Upper lobe of right lung (tissue), 1 donor: Measurements from ENCODE around the gene MLLT10. TPM values are rescaled to one million over a fixed set of nuclear protein-coding genes. Genes with fewer than 3 reads are reported as not detected.

Experiments
- ATAC-seq: fragments of 200-7000 bp; cut with Tn5 transposase; one replicate; pipeline ENCODE4 v1.9.1; 2020; ENCODE audit warnings: mild to moderate bottlenecking, moderate library complexity
- DNase-seq: peaks from one replicate; pipeline ENCODE4 v3.0.0-alpha.2; 2020
- H3K27ac ChIP-seq: fragments of 200-600 bp; one replicate; pipeline ENCODE4 v1.8.0; 2022
- H3K27me3 ChIP-seq: fragments of 200-600 bp; one replicate; pipeline ENCODE4 v1.8.0; 2022; ENCODE audit warnings: mild to moderate bottlenecking
- H3K36me3 ChIP-seq: fragments of 200-600 bp; one replicate; pipeline ENCODE4 v1.8.0; 2022
- H3K4me1 ChIP-seq: fragments of 200-600 bp; one replicate; pipeline ENCODE4 v1.8.0; 2022
- H3K4me3 ChIP-seq: fragments of 200-600 bp; one replicate; pipeline ENCODE4 v1.8.0; 2022; ENCODE audit warnings: mild to moderate bottlenecking
- H3K9me3 ChIP-seq: fragments of 200-600 bp; one replicate; pipeline ENCODE4 v1.8.0; 2022
- CTCF ChIP-seq: fragments of 200-600 bp; IDR thresholded peaks from one replicate; pipeline ENCODE4 v1.8.0; 2022; ENCODE audit warnings: antibody characterized with exemption
- intact Hi-C: fragments of 100-400 bp; cut with DNase I; formaldehyde crosslinking; loops from one replicate; pipeline ENCODE4 v1.11.0; 2022
- total RNA-seq: library from RNA; stranded (reverse); fragmentation: NEBNext Ultra II Directional; extraction: Animal tissue kit (Norgen Biotek cat#: 25700); gene quantifications from one replicate; pipeline ENCODE4 v1.2.1, GENCODE V29; 2021
- donor health status: DM: no; HTN: yes; CAD: no; lungs with severe emphysema.

MLLT10 gene
- total RNA-seq, 1 donor from 2014 or later: 60.6 TPM

GRCh38 chr10:21525367-21526187 is 8.5 kb upstream of the MLLT10 start, which contains the start of gene SKIDA1:
TSS of gene SKIDA1 (minus strand) at chr10:21525682. CDS start at chr10:21517822, 7,860 bp downstream.
- intact Hi-C loops: no loop called here
- H3K4me1 ChIP-seq: peaks cover 5% of the 10 kb centered on the region
- no peaks in the 10 kb centered on the region for H3K27me3 ChIP-seq
- DNase-seq (peak; percentile 96), ATAC-seq (peak; percentile 90)
- no peak for TF ChIP-seq CTCF
- H3K36me3 ChIP-seq: no peaks in the 10 kb centered on the region
- H3K27ac ChIP-seq: peak within 1 kb of the TSS; percentile 98
- H3K4me3 ChIP-seq: peak within 1 kb of the TSS; percentile 84
- no peaks in the 10 kb centered on the region for H3K9me3 ChIP-seq

GRCh38 chr10:21526188-21526859 is 7.7 kb upstream of the MLLT10 start:
- peak overlapping the region; percentile 98 for H3K27ac ChIP-seq
- peak overlapping the region; percentile 84 for H3K4me3 ChIP-seq
- no peaks in the 10 kb centered on the region for H3K27me3 ChIP-seq
- peak; percentile 78 for ATAC-seq
- no peaks in the 10 kb centered on the region for H3K36me3 ChIP-seq
- intact Hi-C loops: no loop called here
- no peak for TF ChIP-seq CTCF
- DNase-seq: peak; percentile 93
- no peaks in the 10 kb centered on the region for H3K9me3 ChIP-seq
- peaks cover 5% of the 10 kb centered on the region for H3K4me1 ChIP-seq

- Histone ChIP-seq H3K4me1 (peaks cover 5% of the 10 kb centered on the region), H3K4me3 (peak overlapping the region; percentile 84), H3K36me3 (no peaks in the 10 kb centered on the region), H3K27me3 (no peaks in the 10 kb centered on the region), H3K27ac (peak overlapping the region; percentile 98), H3K9me3 (no peaks in the 10 kb centered on the region)
- no peak for TF ChIP-seq CTCF
- intact Hi-C loops: no loop called here
- peak; percentile 65 for ATAC-seq
- DNase-seq: peak; percentile 86
These were observed 7.0 kb upstream of the MLLT10 start for GRCh38 chr10:21526860-21527597.

- peak overlapping the region; percentile 84 for H3K4me3 ChIP-seq
- TF ChIP-seq CTCF: no peak
- ATAC-seq: no peak
- intact Hi-C loops: no loop called here
- H3K9me3 ChIP-seq: no peaks in the 10 kb centered on the region
- no peaks in the 10 kb centered on the region for H3K36me3 ChIP-seq
- no peaks in the 10 kb centered on the region for H3K27me3 ChIP-seq
- DNase-seq: no peak
- peak overlapping the region; percentile 98 for H3K27ac ChIP-seq
- H3K4me1 ChIP-seq: peaks cover 11% of the 10 kb centered on the region
These were observed 6.3 kb upstream of the MLLT10 start for GRCh38 chr10:21527598-21528235.
